HG03039 (cell line): ENCODE data around the gene PRKX.
"Not testable (repeated sequence)": the region's sequence is repeated elsewhere in the genome, so short reads cannot be mapped to it uniquely, and the experiment has no call there.

Source experiments
- ATAC-seq: cut with Tn5 transposase; IDR thresholded peaks from one replicate; pipeline ENCODE4 v1.9.1; 2021; ENCODE audit warnings: mild to moderate bottlenecking, moderate library complexity; ENCODE audit not compliant: unreplicated experiment

The PRKX gene

GRCh38 chrX:3712051-3712869 lies 1.2 kb downstream of the PRKX start:
- peak; percentile 14 for ATAC-seq

- ATAC-seq, result no peak
These were observed 2.0 kb downstream of the PRKX start for GRCh38 chrX:3711331-3711917.

- not testable (repeated sequence) for ATAC-seq
These were observed 5.7 kb downstream of the PRKX start for GRCh38 chrX:3707673-3708274.

GRCh38 chrX:3706481-3706880 lies 7.0 kb downstream of the PRKX start:
- no peak for ATAC-seq

GRCh38 chrX:3703251-3703650 lies 10.2 kb downstream of the PRKX start:
- ATAC-seq, result not testable (repeated sequence)

- ATAC-seq, result not testable (repeated sequence)
These were observed 11.4 kb downstream of the PRKX start for GRCh38 chrX:3702095-3702494.

GRCh38 chrX:3701445-3701928 lies 12.0 kb downstream of the PRKX start:
- not testable (repeated sequence) for ATAC-seq

GRCh38 chrX:3699821-3700381 lies 13.5 kb downstream of the PRKX start:
- ATAC-seq, result no peak

- no peak for ATAC-seq
These were observed 15.7 kb downstream of the PRKX start for GRCh38 chrX:3697701-3698279.

GRCh38 chrX:3697220-3697684 lies 16.2 kb downstream of the PRKX start:
- ATAC-seq, result no peak

GRCh38 chrX:3695536-3695935 lies 17.9 kb downstream of the PRKX start:
- ATAC-seq, result no peak

GRCh38 chrX:3690140-3690539 lies 23.3 kb downstream of the PRKX start:
- no peak for ATAC-seq

- not testable (repeated sequence) for ATAC-seq
These were observed 30.2 kb downstream of the PRKX start for GRCh38 chrX:3683236-3683635.

- no peak for ATAC-seq
These were observed 33.0 kb downstream of the PRKX start for GRCh38 chrX:3680459-3680858.

GRCh38 chrX:3679669-3680068 lies 33.8 kb downstream of the PRKX start:
- ATAC-seq, result no peak

- no peak for ATAC-seq
These were observed 35.1 kb downstream of the PRKX start for GRCh38 chrX:3678328-3678727.

- no peak for ATAC-seq
These were observed 38.6 kb downstream of the PRKX start for GRCh38 chrX:3674881-3675280.

GRCh38 chrX:3669841-3670475 lies 43.5 kb downstream of the PRKX start:
- ATAC-seq, result no peak

GRCh38 chrX:3666975-3667374 lies 46.5 kb downstream of the PRKX start:
- no peak for ATAC-seq

- ATAC-seq, result no peak
These were observed 48.5 kb downstream of the PRKX start for GRCh38 chrX:3664921-3665320.
